NT2/D1 (cell line): Measurements from ENCODE around the gene CCL11.
"Not testable (repeated sequence)": the region's sequence is repeated elsewhere in the genome, so short reads cannot be mapped to it uniquely, and the experiment has no call there.

ENCODE experiments used
- DNase-seq: peaks from one replicate; pipeline ENCODE4 v3.0.0-alpha.2; 2011; ENCODE audit warnings: low read depth, low spot score
- H3K27me3 ChIP-seq: 2 replicates; pipeline ENCODE4 v1.6.0; 2011; ENCODE audit warnings: mild to moderate bottlenecking; ENCODE audit not compliant: insufficient read length, insufficient read depth
- H3K36me3 ChIP-seq: 2 replicates; pipeline ENCODE4 v1.6.1; 2011; ENCODE audit warnings: mild to moderate bottlenecking, low read length, mixed read lengths; ENCODE audit not compliant: insufficient read depth, insufficient read length
- H3K4me1 ChIP-seq: 2 replicates; pipeline ENCODE4 v1.5.1; 2011; ENCODE audit not compliant: insufficient read depth, insufficient read length
- H3K4me3 ChIP-seq: 2 replicates; pipeline ENCODE4 v1.5.1; 2011; ENCODE audit warnings: low read depth; ENCODE audit not compliant: insufficient read length
- H3K9ac ChIP-seq: 2 replicates; pipeline ENCODE4 v1.6.0; 2011; ENCODE audit warnings: low read depth; ENCODE audit not compliant: insufficient read length
- H3K9me3 ChIP-seq: 2 replicates; pipeline ENCODE4 v1.5.1; 2011; ENCODE audit warnings: mild to moderate bottlenecking, low read length; ENCODE audit not compliant: insufficient read depth
- SUZ12 ChIP-seq: IDR thresholded peaks from 2 replicates; pipeline ENCODE4 v1.6.1; 2011; ENCODE audit not compliant: insufficient read length, insufficient read depth; ENCODE audit errors: extremely low read depth
- YY1 ChIP-seq: IDR thresholded peaks from 2 replicates; pipeline ENCODE4 v1.6.1; 2011; ENCODE audit not compliant: insufficient read length, insufficient read depth
- ZNF274 ChIP-seq: IDR thresholded peaks from 2 replicates; pipeline ENCODE4 v1.6.1; 2011; ENCODE audit warnings: mild to moderate bottlenecking, low read depth, low read length

The CCL11 gene

DNA sequence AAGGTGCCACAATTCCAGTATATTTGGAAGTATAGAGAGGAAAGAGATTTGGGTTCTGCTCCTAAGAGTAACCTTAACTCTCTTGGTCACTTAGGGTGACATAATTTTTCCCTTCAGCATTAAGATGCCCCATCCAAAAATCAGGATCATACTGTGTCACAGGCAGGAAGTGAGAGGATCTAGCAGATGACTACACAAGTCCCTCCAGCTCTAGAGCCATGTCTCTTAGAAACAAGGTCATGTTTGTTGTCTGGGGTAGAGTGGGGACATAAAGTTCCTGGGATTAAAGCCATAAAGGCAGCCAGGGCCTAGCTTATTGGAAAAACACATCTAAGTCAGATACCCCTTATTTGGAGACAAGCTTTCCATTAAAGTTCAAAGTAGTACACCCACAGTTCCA, 36.4 kb downstream of the CCL11 start:
- no peak overlapping the region for H3K9ac ChIP-seq
- H3K27me3 ChIP-seq = no peaks in the 10 kb centered on the region
- H3K4me3 ChIP-seq = no peak overlapping the region
- no peak for TF ChIP-seq YY1
- TF ChIP-seq ZNF274 = no peak
- no peak for TF ChIP-seq SUZ12
- H3K4me1 ChIP-seq = no peaks in the 10 kb centered on the region
- no peaks in the 10 kb centered on the region for H3K36me3 ChIP-seq
- no peaks in the 10 kb centered on the region; the same call in 1 of the 2 replicates for H3K9me3 ChIP-seq
- DNase-seq = no peak

DNA sequence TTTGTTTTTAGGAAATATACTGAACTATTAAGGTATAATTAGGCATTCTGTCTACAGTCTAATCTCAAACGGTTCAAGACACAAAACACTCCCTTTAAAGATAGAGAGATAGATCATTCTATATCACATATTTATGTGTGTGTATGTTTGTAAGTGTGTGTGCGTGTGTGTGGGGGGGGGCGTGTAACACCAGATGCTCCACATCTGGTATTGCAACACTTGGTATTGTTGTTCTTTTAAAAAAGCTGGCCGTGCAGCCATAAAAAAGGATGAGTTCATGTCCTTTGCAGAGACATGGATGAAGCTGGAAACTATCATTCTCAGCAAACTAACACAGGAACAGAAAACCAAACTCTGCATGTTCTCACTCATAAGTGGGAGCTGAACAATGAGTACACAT, 42.0 kb downstream of the CCL11 start:
- not testable (repeated sequence) for H3K9me3 ChIP-seq, H3K27me3 ChIP-seq, DNase-seq, H3K9ac ChIP-seq, H3K36me3 ChIP-seq, H3K4me3 ChIP-seq, H3K4me1 ChIP-seq

DNA sequence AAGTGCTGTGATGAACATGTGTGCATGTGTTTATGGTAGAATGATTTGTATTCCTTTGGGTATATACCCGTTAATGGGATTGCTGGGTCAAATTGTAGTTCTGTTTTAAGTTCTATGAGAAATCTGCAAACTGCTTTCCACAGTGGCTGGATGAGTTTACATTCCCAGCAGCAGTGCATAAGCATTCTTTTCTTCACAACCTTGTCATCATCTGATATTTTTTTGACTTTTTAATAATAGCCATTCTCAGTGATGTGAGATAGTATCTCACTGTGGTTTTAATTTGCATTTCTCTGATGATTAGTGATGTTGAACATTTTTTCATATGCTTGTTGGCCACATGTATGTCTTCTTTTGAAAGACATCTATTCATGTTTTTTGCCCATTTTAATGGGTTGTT, 52.2 kb downstream of the CCL11 start:
- H3K27me3 ChIP-seq = no peaks in the 10 kb centered on the region
- no peak for DNase-seq
- H3K4me3 ChIP-seq = no peak overlapping the region
- H3K9me3 ChIP-seq = no peaks in the 10 kb centered on the region
- H3K4me1 ChIP-seq = no peaks in the 10 kb centered on the region
- TF ChIP-seq SUZ12 (no peak), YY1 (no peak), ZNF274 (no peak)
- H3K9ac ChIP-seq = no peak overlapping the region
- H3K36me3 ChIP-seq = no peaks in the 10 kb centered on the region
